Right renal pelvis (tissue), 4 donors: ENCODE results near the gene NKAIN4. TPM values are rescaled to one million over a fixed set of nuclear protein-coding genes. Genes with fewer than 3 reads are reported as not detected.

ENCODE experiments used
- DNase-seq, 4 donors: peaks; one replicate each; pipeline ENCODE4 v3.0.0-alpha.2; 2013; ENCODE audit warnings: low read depth in 4 of 4, low spot score in 3 of 4, missing footprints in 1 of 4
- polyA plus RNA-seq, 4 donors: library from polyadenylated mRNA; unstranded; fragments of 120-200 nt; gene quantifications; one replicate each; pipeline ENCODE4 v1.2.1, GENCODE V29; 2013; ENCODE audit not compliant: insufficient read length in 4 of 4

Gene NKAIN4
- polyA plus RNA-seq, 4 donors: 26.0 to 41.5 (median 29.8) TPM

DNA sequence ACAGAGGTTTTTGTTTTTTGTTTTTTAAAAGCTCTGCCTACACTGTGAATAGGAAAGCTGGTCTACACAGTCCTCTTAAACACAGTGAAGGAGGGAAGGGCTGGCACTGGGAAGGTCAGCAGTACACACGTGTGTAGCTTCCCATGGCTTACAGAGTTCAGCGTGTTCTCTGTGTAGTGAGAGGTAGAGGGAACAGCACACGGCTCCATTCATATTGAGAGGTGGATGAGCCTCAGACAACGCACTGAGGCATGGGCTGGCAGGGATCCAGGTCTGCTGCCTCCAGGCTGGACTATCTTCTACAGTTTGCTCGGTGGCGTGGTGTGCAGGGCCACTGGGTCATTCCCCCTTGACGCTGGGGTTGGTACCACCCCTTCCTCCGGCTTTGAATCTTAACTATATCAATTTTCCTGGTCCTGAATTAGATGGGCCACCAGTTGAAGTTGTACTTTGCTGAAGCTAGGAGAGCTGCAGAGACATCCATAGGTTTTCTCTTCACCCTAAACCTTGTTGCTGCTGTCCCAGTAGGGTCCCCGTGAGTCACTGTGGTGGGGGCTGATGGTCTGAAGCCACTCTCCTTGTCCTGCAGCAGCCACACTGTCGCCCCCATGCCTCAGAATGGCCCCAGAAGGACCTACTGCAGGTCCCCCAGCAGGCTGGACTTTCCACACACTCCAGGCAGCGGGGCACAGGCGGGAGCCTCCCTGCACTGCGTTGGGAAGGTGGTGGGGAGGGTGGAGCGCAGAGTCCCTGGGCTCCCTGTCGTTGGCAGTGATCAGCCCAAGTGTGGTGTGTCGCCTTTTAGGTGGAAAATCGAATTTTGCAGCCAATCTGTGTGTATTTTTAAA lies 20.3 kb upstream of the NKAIN4 start:
- DNase-seq: no peak

- no peak for DNase-seq
These were observed 19.5 kb upstream of the NKAIN4 start for GRCh38 chr20:63273635-63274380.

DNA sequence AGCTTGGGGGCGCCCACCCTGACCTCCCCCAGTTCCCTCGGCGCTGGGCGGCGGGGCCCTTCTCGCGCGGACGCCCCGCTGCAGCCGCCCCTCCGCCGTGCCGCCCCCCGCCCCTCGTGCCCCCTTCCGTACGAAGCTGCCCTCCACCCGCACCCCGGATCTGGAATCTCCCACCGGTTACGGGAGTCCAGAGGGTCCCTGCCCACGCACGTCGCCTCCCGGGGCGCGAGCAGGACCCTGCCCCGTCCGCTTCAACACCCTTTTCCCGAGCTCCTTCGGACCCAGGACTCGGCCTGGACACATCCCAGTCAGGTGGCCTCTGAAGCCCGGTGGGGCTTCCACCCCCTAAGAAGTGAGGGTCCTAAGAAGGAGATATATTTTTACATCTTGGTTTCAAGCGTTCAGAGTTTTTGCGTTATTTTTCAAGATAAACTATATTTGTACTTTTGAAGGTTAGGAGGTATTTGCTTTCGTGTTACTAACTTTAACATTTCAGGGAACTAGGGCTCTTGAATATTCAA lies 18.9 kb upstream of the NKAIN4 start:
- DNase-seq: no peak

DNA sequence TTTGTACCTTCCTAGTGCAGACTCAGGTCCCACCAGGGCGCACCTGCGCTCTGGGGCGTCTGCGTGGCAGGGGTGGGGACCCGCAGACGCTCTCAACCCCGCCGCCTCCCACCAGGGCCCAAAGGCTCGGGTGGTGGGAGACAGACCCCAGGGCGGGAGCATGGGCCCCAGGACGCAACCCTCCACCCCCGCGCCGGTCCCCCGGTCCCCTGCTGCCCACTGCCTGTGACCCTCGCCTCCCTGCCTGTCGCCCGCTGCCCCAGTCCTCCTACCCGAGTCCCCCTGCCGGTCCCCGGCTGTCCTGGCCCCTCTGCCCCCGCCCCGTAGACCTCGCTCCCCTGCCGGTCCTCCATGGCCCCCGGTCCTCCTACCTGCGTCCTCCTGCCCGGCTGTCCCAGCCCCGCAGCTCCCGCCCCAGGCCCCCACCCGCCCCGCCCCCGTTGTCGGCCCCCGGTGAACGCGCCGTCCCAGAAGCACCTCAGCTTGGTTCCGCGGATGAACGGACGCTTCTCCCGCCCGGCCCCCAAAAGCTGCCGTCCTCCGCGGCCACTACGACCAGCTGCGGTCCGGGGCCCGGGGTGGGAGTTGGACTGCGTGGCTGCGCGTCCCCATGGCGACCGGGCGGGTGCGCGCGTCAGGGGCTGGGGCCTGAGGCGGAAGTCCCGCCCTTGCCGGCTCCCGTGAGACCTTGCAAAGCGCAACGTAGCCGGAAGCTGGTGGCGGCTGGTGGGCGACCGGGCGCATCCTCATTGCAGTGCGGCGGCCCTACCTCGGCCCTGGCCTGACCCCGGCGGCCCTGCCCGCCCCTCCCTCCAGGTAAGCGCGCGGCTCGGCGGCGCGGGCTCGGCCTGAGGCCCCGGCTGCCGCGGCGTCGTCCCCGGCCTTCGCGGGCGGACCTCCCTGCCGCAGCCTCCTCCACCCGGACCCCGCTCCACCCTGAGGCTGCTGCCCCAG lies 18.1 kb upstream of the NKAIN4 start, which contains the start of gene ARFGAP1:
TSS of gene ARFGAP1 (plus strand) at position 709 of the 954 bp plus-strand sequence. CDS start 2,768 bp downstream, outside the sequence.
- peak; percentile 86 to 91 (median 88) for DNase-seq

DNA sequence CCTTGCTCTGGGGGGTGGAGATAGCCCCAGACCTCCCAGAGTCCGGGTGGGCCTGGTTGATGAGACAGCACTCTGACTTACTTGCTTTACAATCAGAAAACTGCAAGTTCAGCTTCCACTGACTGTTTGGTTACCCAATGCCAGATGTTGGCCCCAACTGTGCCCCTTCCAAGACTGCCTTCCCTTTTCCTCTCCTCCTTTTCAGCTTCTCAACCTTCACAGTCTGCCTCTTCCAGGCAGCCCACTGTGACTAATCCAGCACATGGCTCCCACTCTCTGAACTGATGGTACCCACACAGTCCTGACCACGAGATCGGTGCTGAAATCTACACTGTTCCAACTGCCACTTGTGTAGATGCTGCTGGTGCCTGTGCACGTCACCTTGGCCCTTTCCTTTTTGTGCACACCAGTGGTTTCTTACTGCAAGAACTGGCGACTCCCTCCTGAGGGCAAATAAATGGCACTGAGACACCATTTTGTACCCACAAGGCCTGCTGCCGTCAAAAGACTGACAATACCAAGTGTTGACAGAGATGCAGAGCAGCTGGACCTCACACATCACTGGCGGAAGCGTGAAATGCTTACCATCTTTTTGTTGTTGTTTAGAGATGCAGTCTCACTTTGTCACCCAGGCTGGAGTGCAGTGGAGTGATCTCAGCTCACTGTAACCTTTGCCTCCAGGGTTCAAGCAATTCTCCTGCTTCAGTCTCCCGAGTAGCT lies 16.5 kb upstream of the NKAIN4 start:
- no peak for DNase-seq

- DNase-seq: no peak
These were observed 15.5 kb upstream of the NKAIN4 start for GRCh38 chr20:63269724-63270123.

GRCh38 chr20:63268671-63269439 lies 14.6 kb upstream of the NKAIN4 start:
- no peak for DNase-seq

DNA sequence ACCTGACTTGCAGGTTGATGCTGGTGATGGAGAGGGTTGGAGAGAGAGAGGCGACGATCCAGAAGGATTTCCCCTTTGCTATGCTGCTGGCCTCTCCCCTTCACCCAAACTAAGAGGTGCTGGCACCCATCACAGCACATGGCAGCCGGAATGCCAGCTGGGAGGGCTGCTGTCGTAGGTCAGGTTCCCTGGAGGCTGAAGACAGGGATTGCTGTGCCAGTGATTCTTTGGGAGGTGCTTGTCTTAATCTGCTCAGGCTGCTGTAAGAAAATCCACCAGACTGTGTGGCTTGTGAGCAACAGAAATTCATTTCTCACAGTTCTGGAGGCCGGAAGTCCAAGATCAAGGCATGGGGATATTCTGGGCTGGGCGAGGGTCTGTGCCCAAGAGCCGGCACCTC lies 14.0 kb upstream of the NKAIN4 start:
- no peak for DNase-seq

GRCh38 chr20:63267691-63268090 lies 13.4 kb upstream of the NKAIN4 start:
- no peak for DNase-seq

- no peak for DNase-seq
These were observed 11.7 kb upstream of the NKAIN4 start for GRCh38 chr20:63265891-63266515.

GRCh38 chr20:63264519-63264918 lies 10.3 kb upstream of the NKAIN4 start:
- no peak for DNase-seq

DNA sequence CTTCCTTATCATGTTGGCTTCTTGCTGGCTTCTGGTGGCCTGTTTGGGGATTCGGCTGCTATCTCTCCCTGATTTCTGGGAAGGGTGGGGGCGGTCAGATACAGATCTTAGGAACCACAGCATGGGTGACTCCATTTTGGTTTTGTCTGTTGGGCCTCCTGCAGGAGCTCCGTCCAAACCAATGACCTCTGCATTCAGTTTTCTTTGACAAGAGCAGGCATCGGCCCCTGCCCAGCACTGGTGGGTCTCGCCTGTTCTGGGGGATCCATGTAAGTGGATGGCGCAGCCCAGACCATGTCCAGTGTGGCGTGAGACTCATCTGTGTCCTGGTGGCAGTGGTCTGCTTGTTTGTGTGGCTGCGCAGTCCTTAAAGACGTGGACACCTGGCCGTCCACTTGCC lies 9.7 kb upstream of the NKAIN4 start:
- no peak for DNase-seq

- DNase-seq: no peak
These were observed 8.6 kb upstream of the NKAIN4 start for GRCh38 chr20:63262836-63263235.

- DNase-seq: no peak
These were observed 7.7 kb upstream of the NKAIN4 start for GRCh38 chr20:63261795-63262528.

- DNase-seq: no peak
These were observed 7.0 kb upstream of the NKAIN4 start for GRCh38 chr20:63261060-63261794.

- DNase-seq: no peak
These were observed 6.3 kb upstream of the NKAIN4 start for GRCh38 chr20:63260521-63260920.
